ENCODE data around the gene IFNE.

Gene IFNE

GRCh38 chr9:21522348-21522747 is 40.2 kb upstream of the IFNE start:
- no peak for DNase-seq (ENCODE audit: low read depth)
- H3K4me3 ChIP-seq (ENCODE audit: low read length), result no peak overlapping the region
- TF ChIP-seq CTCF (conservative IDR thresholded peaks at IDR 0.05; ENCODE audit: low read depth, low read length), result no peak

- TF ChIP-seq CTCF (conservative IDR thresholded peaks at IDR 0.05; ENCODE audit: low read depth, low read length), result no peak
- DNase-seq (ENCODE audit: low read depth), result no peak
- H3K4me3 ChIP-seq (ENCODE audit: low read length), result no peak overlapping the region
Measured at GRCh38 chr9:21521448-21521847, 39.3 kb upstream of the IFNE start.

GRCh38 chr9:21520501-21521228 is 38.6 kb upstream of the IFNE start:
- H3K4me3 ChIP-seq (ENCODE audit: low read length), result no peak overlapping the region
- DNase-seq (ENCODE audit: low read depth), result no peak
- no peak for TF ChIP-seq CTCF (conservative IDR thresholded peaks at IDR 0.05; ENCODE audit: low read depth, low read length)

- no peak overlapping the region for H3K4me3 ChIP-seq (ENCODE audit: low read length)
- TF ChIP-seq CTCF (conservative IDR thresholded peaks at IDR 0.05; ENCODE audit: low read depth, low read length), result no peak
- no peak for DNase-seq (ENCODE audit: low read depth)
Measured at GRCh38 chr9:21519855-21520434, 37.8 kb upstream of the IFNE start.

- no peak for TF ChIP-seq CTCF (conservative IDR thresholded peaks at IDR 0.05; ENCODE audit: low read depth, low read length)
- no peak for DNase-seq (ENCODE audit: low read depth)
Measured at GRCh38 chr9:21516796-21517195, 34.7 kb upstream of the IFNE start.

GRCh38 chr9:21513431-21513830 is 31.3 kb upstream of the IFNE start:
- no peak for DNase-seq (ENCODE audit: low read depth)
- no peak for TF ChIP-seq CTCF (conservative IDR thresholded peaks at IDR 0.05; ENCODE audit: low read depth, low read length)
- H3K4me3 ChIP-seq (ENCODE audit: low read length), result no peak overlapping the region

More at GRCh38 chr9:21516796-21517195, 34.7 kb upstream of the IFNE start:
- H3K4me3 ChIP-seq (ENCODE audit: low read length), result no peak overlapping the region

- no peak for DNase-seq (ENCODE audit: low read depth)
- TF ChIP-seq CTCF (conservative IDR thresholded peaks at IDR 0.05; ENCODE audit: low read depth, low read length), result no peak
- no peak overlapping the region for H3K4me3 ChIP-seq (ENCODE audit: low read length)
Measured at GRCh38 chr9:21510806-21511205, 28.7 kb upstream of the IFNE start.

All from retinal pigment epithelial cell (primary cell).